Neural cell (in vitro differentiated cells): ENCODE results near the gene SMPD3.

Experiments
- EP300 ChIP-seq: fragments of 450-650 bp; conservative IDR thresholded peaks from 2 replicates; pipeline ENCODE4 v1.6.1; 2014; ENCODE audit warnings: antibody characterized with exemption, mild to moderate bottlenecking, moderate library complexity; ENCODE audit not compliant: poor library complexity, severe bottlenecking
- POLR2AphosphoS5 ChIP-seq: IDR thresholded peaks from 2 replicates; pipeline ENCODE4 v1.6.1; 2012
- RAD21 ChIP-seq: fragments of 450-650 bp; conservative IDR thresholded peaks from 2 replicates; pipeline ENCODE4 v1.6.1; 2014; ENCODE audit warnings: antibody characterized with exemption, mild to moderate bottlenecking, moderate library complexity
- TF ChIP-seq, protein P1 (sequence below): fragments of 450-650 bp; IDR thresholded peaks from 2 replicates; pipeline ENCODE4 v1.5.1; 2014; ENCODE audit warnings: antibody characterized with exemption, mild to moderate bottlenecking, moderate library complexity; ENCODE audit not compliant: poor library complexity, severe bottlenecking

DNA sequence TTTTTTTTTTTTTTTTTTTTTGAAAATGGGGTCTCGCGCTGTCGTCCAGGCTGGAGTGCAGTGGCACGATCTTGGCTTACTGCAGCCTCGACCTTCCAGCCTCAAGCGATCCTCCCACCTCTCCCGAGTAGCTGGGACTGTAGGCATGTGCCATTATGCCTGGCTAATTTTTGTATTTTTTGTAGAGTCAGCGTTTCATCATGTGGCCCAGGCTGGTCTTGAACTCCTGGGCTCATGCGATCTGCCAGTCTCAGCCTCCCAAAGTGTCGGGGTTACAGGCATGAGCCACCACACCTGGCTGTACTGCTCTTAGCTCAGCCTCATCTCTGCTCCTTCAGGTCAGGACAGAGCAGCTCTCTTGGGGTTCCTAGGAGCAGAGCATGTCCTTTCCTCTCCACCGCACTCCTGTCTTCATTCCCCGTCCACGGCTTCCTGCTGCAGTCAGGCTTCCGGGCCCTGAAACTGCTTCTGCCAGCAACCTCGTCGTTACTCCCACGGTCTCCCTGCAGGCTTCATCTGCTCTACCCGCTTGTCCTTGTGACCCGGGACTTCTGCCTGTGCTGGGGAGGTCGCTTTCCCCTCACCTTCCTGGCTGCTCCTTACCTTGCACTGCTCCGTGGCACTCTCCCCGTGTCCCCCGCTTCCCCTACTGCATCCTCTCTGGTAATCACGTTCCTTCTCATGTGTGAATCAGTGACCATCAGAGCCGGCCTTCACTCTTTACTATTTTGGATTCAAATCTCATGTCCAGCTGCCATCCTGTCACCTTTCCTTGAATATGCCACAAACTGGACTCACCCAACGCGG lies 99.5 kb downstream of the SMPD3 start:
- TF ChIP-seq, protein P1, sequence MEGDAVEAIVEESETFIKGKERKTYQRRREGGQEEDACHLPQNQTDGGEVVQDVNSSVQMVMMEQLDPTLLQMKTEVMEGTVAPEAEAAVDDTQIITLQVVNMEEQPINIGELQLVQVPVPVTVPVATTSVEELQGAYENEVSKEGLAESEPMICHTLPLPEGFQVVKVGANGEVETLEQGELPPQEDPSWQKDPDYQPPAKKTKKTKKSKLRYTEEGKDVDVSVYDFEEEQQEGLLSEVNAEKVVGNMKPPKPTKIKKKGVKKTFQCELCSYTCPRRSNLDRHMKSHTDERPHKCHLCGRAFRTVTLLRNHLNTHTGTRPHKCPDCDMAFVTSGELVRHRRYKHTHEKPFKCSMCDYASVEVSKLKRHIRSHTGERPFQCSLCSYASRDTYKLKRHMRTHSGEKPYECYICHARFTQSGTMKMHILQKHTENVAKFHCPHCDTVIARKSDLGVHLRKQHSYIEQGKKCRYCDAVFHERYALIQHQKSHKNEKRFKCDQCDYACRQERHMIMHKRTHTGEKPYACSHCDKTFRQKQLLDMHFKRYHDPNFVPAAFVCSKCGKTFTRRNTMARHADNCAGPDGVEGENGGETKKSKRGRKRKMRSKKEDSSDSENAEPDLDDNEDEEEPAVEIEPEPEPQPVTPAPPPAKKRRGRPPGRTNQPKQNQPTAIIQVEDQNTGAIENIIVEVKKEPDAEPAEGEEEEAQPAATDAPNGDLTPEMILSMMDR: no peak
- TF ChIP-seq EP300 (no peak), RAD21 (no peak), POLR2AphosphoS5 (no peak)
